ENCODE results near the gene CATSPERD.
"Not testable (repeated sequence)": the region's sequence is repeated elsewhere in the genome, so short reads cannot be mapped to it uniquely, and the experiment has no call there.

The CATSPERD gene

DNA sequence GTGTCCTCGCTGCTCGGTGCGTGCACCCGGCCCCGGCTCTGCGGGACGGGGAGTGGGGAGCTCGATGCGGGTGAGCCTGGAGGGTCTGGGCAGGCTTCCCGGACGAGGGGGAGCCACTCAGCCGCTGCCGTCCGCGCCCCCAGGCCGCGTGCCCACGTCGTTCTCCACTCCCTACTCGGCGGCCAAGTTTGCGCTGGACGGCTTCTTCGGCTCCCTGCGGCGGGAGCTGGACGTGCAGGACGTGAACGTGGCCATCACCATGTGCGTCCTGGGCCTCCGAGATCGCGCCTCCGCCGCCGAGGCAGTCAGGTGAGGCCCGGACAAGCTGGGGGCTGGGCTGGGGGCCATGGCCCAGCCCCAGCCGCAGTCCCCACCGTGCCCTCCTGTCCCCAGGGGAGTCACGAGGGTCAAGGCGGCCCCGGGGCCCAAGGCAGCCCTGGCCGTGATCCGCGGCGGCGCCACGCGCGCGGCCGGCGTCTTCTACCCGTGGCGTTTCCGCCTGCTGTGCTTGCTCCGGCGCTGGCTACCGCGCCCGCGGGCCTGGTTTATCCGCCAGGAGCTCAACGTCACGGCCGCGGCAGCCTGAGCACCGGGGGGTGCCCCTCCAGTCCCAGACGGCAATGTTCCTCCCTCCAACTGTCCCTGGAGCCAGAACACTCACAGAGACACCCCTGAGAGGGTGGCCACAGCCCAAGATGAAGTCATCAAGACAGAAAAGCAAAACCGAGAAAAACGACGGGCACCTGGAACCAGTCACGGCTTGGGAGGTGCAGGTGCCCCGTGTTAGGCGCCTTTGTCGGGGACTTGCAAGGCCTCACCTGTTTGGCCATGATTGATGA, 32.9 kb upstream of the CATSPERD start:
- H3K27ac ChIP-seq = peak overlapping the region; percentile 60
- TF ChIP-seq, protein P1, sequence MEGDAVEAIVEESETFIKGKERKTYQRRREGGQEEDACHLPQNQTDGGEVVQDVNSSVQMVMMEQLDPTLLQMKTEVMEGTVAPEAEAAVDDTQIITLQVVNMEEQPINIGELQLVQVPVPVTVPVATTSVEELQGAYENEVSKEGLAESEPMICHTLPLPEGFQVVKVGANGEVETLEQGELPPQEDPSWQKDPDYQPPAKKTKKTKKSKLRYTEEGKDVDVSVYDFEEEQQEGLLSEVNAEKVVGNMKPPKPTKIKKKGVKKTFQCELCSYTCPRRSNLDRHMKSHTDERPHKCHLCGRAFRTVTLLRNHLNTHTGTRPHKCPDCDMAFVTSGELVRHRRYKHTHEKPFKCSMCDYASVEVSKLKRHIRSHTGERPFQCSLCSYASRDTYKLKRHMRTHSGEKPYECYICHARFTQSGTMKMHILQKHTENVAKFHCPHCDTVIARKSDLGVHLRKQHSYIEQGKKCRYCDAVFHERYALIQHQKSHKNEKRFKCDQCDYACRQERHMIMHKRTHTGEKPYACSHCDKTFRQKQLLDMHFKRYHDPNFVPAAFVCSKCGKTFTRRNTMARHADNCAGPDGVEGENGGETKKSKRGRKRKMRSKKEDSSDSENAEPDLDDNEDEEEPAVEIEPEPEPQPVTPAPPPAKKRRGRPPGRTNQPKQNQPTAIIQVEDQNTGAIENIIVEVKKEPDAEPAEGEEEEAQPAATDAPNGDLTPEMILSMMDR (conservative IDR thresholded peaks at IDR 0.05) = peak; percentile 40

DNA sequence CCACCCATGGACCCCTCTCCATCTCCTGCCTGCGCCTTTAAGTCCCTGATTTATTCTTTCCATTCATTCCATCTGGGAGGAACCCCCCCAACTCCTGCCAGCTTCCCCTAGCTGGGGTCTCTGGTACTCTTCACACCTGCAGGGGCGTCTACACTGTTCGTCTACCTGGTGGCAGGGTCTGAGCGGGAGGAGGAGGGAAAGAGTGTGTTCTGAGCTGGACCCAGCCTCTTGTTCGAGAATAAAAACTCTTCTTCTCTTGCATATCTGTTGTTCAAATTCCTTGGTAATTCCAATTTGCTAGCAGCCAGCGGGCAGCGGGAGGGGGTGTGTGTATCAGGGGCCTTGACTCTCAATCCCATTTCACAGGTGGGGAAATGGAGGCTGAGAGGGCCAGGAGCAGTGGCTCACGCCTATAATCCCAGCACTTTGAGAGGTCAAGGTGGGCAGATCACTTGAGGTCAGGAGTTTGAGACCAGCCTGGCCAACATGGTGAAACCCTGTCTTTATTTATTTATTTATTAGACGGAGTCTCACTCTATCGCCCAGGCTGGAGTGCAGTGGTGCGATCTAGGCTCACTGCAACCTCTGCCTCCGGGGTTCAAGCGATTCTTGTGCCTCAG, 32.1 kb upstream of the CATSPERD start:
- H3K27ac ChIP-seq = not testable (repeated sequence)

DNA sequence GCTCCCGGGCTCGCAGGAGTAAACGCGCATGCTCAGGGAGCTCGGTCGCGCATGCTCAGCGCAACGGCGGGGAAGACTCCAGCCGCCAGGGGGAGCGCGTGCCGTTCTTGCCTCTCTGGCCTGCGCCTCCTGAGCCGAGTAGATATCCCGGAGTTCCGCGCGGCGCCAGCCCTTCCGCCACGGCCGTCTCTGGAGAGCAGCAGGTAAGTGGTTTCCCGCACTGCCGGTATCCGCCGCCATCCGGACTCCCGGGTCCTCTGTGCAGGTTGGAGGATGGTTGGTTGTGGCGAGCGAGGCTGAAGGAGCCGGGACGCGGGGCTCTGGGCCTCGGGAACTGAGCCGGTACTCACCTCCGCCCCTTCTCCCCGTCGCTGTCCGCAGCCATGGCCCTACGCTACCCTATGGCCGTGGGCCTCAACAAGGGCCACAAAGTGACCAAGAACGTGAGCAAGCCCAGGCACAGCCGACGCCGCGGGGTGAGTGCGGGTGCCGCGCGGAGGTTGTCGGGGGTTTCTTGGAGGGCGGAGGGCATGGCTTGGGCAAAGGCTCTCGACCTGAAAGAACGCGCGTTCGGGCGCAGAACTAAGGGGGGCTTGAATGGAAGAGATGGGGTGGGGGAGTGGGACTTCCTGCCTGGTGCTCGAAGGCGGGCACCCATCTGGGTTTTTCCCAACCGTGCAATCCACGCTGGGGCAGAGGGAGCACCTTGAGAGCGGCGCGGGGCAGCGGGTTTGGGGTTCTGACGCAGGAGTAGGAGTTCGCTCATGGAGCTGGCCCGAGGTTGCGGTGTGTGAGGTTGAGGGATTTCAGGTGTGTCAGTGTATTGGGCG, 30.1 kb upstream of the CATSPERD start, which contains the start of gene RPL36:
Gene RPL36, plus strand, starts transcription at position 171 of the 830 bp plus-strand sequence. Its CDS starts 213 bp downstream, at position 384.
- TF ChIP-seq, protein P1 (conservative IDR thresholded peaks at IDR 0.05) = peak; percentile 90
- H3K27ac ChIP-seq = peak within 1 kb of the TSS; percentile 84

DNA sequence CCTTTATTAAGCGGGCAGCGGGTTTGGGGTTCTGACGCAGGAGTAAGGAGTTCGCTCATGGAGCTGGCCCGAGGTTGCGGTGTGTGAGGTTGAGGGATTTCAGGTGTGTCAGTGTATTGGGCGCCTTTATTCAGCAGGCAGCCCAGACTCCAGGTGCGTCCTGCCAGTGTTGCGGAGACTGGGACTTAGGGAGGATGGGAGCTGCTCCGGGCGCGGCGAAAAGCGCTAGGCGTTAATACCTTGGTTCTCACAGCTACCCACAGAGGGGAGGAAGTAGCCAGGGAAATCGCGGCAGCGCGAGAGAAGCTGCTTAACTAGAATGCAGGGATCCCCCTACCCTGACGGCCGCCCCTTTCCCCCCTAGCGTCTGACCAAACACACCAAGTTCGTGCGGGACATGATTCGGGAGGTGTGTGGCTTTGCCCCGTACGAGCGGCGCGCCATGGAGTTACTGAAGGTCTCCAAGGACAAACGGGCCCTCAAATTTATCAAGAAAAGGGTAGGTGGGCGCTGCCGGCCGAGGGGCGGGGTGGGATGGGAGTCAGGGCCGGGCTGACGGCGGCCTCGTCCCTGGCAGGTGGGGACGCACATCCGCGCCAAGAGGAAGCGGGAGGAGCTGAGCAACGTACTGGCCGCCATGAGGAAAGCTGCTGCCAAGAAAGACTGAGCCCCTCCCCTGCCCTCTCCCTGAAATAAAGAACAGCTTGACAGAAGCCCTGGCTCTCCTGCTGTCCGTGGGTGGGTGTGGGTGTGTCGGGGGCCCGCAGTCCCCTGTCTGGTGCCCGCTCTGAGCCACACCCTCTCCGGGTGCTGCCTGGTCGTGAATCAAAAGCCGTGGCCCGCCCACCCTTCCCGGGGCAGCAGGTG, 29.2 kb upstream of the CATSPERD start:
- peak overlapping the region; percentile 84 for H3K27ac ChIP-seq
- TF ChIP-seq, protein P1 (conservative IDR thresholded peaks at IDR 0.05) = no peak

DNA sequence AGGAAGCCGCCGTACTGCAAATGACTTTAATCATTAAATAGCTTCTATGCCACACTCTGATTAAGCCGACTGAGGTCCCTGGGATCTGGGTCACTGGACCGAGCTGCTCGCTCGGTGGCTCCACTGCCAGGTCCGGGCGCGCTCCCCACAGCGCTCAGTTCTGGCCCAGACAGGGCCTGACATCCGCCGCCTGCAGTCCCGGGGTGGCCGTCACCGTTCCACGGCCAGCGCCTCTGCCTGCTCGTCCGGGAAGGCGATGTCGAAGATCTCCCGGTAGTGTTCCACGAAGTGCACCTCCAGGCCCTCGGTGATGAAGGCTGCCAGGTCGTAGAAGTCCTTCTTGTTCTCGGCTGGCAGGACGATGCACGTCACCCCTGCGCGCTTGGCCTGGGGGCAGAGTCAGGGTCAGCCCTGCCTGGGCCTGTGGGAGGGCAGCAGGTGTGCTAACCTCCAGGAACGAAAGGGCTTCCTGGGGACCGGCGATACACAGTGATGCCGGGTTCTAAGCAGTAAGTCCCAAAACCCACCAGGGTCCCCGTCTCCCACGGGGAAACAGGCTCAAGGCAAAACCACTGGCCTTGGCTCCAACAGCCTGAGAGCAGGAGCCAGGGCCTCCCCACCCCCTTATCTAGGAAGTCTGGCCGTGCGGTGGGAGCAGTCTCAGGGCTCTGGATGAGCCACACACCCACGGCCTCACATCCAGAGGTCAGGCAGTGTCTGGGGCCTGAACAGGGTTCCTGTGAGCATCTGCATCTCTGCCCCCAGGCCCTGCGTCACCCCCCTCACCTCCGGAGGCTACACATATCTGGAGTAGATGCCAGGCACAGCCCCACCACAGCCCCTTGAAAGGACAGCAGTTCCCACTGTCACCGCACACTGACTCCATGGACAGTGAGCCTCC, 28.4 kb upstream of the CATSPERD start:
- TF ChIP-seq, protein P1 (conservative IDR thresholded peaks at IDR 0.05) = no peak
- H3K27ac ChIP-seq = peak overlapping the region; percentile 84

DNA sequence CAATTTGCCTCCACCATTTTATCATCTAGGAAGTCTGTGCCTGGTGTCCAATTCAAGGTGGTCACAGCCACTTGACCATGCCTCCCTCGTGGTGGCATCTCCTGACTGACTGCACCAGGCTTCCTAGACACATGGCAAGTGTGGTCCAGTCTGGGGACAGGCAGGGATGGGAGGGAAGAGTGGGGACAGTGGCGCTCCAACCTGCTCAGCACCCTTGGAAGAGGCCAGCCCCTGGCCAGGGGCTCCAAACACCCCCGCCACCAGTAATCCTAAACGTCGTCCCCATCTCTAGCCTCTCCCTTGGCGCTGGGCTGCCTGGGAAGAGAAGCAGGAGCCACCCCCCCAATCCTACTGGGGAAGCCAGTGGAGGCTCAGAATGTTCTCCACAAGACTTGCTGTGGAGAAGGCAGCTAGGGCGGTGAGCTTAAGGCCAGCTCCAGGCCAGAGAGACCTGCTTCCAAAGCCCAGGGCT, 27.7 kb upstream of the CATSPERD start:
- H3K27ac ChIP-seq = no peak overlapping the region
- TF ChIP-seq, protein P1 (conservative IDR thresholded peaks at IDR 0.05) = no peak

All from VCaP (cell line).